OCI-LY3 (cell line): ENCODE measurements around the gene OR1F1.

Experiments used
- EZH2phosphoT487 ChIP-seq: fragments of 200-600 bp; shearing (Covaris generic); IDR thresholded peaks from 2 replicates; pipeline ENCODE4 v1.6.1; 2018; ENCODE audit warnings: antibody characterized with exemption, mixed run types, low read depth
- TF ChIP-seq, protein P1 (sequence below): fragments of 200-600, 300-600 bp; sonication (generic); IDR thresholded peaks from 2 replicates; pipeline ENCODE4 v1.5.1; 2014; ENCODE audit warnings: antibody characterized with exemption, low read length, low read depth

DNA sequence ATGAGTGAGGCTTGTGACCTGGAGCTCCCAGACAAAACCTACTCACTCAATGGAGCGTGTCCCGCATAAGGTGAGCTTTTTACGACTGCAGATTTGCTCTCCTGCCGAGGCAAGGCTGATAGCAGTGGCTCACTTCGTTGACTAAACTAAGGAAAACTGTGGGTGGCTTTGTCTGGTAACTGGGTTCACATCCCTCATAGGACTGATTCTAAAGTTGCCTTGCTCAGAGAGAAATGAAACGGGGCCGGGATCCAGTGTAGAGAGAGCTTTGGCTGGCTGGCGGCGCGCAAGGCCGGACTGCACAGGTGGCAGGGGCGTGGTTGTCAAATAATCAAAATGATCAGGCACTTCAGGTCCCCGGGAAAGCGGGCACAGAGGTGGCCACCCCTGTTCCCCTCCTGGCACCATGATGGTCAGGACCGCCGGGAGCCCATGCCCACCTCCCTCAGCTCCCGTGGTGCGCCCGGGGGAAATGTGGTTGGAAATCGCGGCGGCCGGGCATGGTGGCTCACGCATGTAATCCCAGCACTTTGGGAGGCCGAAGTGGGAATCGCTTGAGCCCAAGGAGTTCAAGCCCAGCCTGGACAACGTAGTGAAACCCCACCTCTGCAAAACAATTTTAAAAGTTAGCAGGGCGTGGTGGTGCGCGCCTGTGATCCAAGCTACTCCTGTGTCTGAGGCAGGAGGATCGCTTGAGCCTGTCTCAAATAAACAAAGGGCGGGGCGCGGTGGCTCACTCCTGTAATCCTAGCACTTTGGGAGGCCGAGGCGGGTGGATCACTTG is 26.6 kb upstream of the OR1F1 start:
- TF ChIP-seq, protein P1, sequence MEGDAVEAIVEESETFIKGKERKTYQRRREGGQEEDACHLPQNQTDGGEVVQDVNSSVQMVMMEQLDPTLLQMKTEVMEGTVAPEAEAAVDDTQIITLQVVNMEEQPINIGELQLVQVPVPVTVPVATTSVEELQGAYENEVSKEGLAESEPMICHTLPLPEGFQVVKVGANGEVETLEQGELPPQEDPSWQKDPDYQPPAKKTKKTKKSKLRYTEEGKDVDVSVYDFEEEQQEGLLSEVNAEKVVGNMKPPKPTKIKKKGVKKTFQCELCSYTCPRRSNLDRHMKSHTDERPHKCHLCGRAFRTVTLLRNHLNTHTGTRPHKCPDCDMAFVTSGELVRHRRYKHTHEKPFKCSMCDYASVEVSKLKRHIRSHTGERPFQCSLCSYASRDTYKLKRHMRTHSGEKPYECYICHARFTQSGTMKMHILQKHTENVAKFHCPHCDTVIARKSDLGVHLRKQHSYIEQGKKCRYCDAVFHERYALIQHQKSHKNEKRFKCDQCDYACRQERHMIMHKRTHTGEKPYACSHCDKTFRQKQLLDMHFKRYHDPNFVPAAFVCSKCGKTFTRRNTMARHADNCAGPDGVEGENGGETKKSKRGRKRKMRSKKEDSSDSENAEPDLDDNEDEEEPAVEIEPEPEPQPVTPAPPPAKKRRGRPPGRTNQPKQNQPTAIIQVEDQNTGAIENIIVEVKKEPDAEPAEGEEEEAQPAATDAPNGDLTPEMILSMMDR, result no peak
- no peak for TF ChIP-seq EZH2phosphoT487
